Measurements from ENCODE around the gene CCDC159.

GRCh38 chr19:11346104-11346940 is at the start of gene CCDC159, which contains the start of gene TMEM205:
- TF ChIP-seq SIN3A (IDR thresholded peaks at IDR 0.05; ENCODE audit: borderline replicate concordance, insufficient read depth, low read length): no peak
- TF ChIP-seq REST (IDR thresholded peaks at IDR 0.05; ENCODE audit: insufficient read depth in 1 of 2, low read depth in 2 of 2, low read length in 2 of 2): no peak
- no peak for TF ChIP-seq POLR2AphosphoS5 (IDR thresholded peaks at IDR 0.05; ENCODE audit: low read depth, low read length)
- no peak for TF ChIP-seq TAF1 (IDR thresholded peaks at IDR 0.05; ENCODE audit: borderline replicate concordance, insufficient read depth, low read length)

Measured in PFSK-1 (cell line).